Keratinocyte (primary cell): ENCODE results near the gene STEAP3.

Experiments
- CTCF ChIP-seq, 3 experiments: IDR thresholded peaks in 1 of 3; conservative IDR thresholded peaks in 1 of 3; optimal IDR thresholded peaks in 1 of 3; 2 replicates in 2 of 3; 3 replicates in 1 of 3; pipeline versions ENCODE3 to v1.5.1; 2011; ENCODE audit warnings: low read length in 3 of 3, mild to moderate bottlenecking in 3 of 3, moderate library complexity in 2 of 3, control low read depth in 1 of 3, inconsistent platforms in 1 of 3; ENCODE audit not compliant: insufficient read depth in 2 of 3; ENCODE audit errors: extremely low read depth in 1 of 3
- EZH2 ChIP-seq: IDR thresholded peaks from one replicate; pipeline ENCODE4 v1.6.1; 2012; ENCODE audit warnings: inconsistent platforms, mild to moderate bottlenecking, low read length, moderate library complexity

GRCh38 chr2:119253114-119253702 lies 29.6 kb downstream of the STEAP3 start:
- TF ChIP-seq CTCF (optimal IDR thresholded peaks at IDR 0.05 in 1 of 3, IDR thresholded peaks at IDR 0.05 in 1 of 3, conservative IDR thresholded peaks at IDR 0.05 in 1 of 3; ENCODE audit: extremely low read depth in 1 of 3, insufficient read depth in 2 of 3, low read length in 3 of 3), result no peak
- no peak for TF ChIP-seq EZH2
